Activated CD4-positive, alpha-beta T cell treated with anti-CD3 and anti-CD28 coated beads for 24 hours (primary cell): ENCODE results near the gene HUS1.
"Not testable (repeated sequence)": the region's sequence is repeated elsewhere in the genome, so short reads cannot be mapped to it uniquely, and the experiment has no call there.

Experiments used
- DNase-seq, 2 donors: peaks; one replicate each; pipeline ENCODE4 v3.0.0-alpha.2; 2020; ENCODE audit warnings: low read depth in 2 of 2

HUS1 gene

DNA sequence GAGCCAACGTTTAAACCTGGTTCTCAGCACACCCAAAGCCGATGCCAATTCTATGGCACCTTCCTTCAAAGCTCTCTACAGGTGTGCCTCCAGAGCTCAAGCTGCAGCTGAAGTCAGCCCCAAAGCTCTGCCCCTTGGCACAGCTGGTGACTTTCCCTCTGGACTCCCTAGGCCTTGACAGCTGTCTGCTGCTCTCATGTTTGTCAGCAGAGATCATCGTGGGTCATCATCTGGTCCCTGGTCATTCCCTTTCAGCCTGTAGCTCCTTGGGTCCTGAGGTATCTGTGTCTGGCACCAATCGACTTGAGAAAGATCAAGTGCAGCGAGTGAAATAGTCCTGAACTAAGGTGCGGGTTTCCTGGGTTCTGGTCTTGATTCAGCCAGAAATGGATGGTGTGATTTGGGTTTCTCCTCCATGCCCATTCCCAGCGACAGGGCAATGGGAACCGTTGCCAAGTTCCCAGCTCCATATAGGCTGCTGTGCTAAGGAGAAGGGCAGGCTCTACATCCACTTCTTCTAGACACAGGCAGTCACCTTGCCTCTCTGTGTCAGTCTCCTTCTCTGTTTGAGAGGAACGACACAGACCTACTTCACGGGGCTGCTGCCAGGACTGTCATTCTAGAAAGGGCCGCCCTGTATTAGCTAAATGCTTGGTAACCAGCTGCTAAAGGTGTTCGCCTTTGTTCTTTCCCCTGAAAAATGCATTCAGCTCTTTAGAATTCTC lies 34.7 kb downstream of the HUS1 start:
- no peak for DNase-seq

DNA sequence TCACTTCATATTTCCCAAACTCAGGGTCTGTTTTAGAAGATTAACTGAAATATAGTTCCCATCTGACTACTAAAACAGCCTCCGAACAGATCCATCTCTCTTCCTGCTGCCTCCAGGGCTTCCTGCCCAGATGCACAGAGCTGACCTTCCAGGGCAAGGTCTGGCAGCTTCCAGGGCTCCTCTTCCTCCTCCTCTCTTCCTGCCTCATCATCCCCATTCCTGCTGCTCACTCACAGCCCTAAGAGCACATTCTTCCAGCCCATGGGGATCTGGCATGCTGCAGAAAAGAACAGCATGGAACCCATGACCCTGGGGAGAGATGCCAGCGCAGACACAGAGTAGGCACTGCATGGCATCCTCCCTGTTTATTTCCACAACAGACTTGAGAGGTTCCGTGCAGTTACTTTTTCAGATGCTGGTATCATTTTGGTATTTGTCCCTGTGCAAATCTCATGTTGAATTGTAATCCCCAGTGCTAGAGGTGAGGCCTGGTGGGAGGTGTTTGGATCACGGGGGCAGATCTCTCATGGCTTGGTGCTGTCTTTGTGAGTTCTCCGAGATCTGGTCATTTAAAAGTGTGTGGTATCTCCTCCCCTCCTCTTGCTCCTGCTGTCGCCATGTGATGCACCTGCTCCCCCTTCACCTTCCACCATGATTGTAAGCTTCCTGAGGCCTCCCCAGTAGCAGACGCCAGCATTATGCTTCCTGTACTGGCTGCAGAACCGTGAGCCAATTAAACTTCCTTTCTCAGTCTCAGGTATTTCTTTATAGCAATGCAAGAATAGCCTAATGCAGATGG lies 35.5 kb downstream of the HUS1 start:
- no peak for DNase-seq

DNA sequence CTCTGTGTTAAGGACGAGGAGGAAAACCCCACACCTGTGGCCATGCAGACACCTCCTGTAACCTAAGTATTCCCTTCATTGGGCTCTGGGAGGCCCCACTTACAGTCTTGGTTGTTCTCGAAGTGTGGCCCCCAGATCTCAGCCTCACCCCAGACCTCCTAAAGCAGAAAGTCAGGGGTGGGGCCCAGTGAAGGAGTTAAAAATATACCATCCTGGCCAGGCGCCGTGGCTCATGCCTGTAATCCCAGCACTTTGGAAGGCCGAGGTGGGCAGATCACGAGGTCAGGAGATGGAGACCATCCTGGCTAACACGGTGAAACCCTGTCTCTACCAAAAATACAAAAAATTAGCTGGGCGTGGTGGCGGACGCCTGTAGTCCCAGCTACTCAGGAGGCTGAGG lies 36.8 kb downstream of the HUS1 start:
- DNase-seq: not testable (repeated sequence)

DNA sequence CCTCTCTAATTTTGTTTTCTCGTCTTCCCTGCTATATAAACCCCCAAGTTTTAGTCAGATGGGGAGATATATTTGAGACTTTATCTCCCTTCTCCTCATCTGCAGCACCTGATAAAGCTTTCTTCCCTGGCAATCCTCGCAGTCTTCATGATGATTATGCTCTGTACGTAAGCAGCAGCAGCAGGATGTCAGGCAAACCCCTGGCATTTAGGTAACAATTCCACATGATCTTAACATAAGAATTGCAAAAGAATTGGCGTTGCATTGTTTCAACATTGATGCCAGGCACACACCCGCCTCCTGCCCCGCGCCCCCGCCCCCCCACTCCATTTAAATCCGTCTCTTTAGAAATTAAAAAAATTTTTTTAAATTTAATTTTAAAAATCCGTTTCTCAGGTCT lies 37.3 kb downstream of the HUS1 start:
- no peak for DNase-seq

DNA sequence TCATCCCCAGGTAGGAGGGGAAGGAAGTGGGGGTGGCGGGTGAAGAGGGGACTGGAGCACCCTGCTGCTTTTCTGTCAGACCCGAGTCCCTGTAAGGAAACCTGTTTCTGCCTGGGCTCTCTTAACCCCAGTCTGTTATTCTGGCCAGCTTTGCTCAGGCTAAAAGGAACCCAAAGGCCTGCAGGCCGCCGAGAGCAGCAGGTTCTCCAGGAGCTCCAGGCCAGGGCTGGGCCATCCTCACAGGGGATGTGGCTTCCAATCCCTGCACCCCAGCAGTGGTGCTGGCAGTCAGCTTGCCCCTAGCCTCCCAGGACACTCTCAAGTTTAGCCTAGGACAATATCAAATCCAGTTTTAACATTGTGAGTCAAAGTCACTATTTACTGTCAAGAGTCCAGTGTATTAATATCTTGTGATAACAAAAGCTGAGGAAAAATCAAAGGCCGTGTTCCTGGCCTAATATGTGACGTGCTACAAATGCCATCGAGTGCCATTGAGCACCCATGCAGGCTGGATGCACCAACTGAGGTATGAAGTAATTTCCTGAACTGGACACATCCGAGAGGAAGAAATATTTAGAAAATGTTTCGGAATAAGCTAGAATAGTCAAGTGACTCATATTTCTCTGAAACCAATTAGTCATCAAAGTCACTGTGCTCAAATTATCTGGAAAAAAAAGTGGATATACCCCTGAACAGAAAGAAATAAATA lies 38.1 kb downstream of the HUS1 start:
- no peak for DNase-seq

DNA sequence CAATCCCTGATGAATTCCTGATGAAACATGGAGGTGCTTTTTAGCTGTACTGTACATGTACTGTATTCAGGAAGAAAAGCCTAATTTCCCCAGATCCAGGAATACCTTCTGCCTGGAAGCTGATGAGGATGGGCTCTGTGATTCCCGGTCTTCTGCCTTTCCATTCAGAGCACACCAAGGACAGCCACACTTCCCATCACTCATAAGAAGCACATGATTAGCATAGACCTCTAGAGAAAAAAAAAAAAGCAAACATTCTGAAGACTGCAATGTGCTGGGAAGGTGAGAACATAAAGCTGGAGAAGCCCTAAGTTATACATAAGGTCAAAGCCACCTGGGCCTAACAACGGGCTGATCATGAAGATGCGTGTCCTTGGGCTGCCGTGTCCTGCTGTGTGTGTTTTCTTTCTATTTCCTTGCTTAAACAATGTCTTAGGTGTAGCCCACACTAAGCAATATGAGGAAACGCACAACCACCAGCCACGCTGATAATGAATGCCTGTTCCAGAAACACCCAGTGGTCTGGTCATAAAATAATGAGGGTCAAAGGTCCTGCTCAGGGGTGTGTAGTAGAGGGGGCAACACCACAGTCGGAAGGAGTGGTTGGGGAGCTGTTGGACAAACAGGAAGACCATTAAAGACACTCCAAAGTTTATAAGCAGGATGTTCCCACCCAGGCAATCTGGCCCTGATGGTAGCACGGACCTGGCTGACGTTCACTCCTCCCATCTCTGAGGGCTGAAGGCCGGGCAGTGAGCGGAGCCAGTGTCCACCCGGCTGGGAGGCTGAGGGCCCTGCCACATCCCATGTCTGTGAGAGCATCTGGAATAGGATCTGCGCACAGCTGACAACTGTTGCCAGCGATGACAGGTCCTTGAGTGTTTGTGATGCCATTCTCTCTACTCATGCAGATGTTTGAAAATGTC lies 39.1 kb downstream of the HUS1 start:
- DNase-seq: no peak

DNA sequence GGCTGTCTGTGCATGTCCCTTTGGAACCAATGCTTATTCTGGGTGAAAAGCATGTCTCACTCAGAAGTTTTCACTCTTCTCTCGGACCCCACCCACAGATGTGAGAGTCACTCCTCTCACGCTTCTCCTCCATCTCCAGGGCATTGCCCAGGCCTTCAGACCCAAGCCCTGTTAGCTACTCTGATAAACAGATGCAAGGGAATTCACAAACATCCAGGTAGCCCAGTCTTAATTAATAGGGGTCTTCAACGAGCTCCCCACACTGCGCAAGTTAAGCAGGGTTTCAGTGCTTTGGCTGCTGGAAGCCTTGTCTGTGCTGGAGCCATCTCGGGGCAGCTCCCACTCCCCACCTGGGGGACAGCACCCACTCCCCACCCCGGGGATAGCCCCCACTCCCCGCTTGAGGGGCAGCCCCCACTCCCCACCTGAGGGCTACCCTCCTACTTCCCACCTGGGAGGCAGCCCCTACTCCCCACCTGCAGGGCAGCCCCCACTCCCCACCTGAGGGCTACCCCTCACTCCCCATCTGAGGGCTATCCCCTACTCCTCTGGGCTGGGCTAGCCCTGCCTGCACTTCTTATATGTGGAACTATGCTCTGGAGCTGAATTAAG lies 39.9 kb downstream of the HUS1 start:
- no peak for DNase-seq

DNA sequence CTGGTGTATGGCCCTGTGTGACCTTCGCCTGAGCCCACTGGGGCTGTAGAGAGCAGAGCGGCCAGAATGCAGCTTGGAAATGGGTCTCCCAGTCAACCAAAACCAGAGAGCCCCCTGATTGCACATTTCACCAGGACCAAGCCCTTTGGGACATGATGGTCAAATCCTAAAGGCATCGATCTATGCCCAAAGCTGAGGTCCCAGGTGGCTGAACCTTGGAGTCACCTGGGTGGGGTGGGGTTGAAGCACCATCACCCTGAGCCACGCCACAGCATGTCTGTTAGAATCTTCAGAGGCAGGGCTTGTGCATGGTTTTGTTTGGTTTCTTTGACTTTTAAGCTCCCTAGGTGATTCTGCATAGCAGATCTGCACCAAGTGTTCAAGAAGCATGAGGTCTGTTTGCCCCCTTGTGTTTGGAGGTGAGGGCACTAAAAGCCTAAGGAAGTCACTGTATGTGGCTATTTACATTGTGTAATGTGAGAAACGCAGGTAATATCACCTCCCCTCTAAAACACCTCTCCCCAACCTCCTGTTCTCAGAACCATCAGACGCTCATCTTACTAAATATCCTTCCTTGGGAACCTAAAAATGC lies 40.7 kb downstream of the HUS1 start:
- DNase-seq: no peak

DNA sequence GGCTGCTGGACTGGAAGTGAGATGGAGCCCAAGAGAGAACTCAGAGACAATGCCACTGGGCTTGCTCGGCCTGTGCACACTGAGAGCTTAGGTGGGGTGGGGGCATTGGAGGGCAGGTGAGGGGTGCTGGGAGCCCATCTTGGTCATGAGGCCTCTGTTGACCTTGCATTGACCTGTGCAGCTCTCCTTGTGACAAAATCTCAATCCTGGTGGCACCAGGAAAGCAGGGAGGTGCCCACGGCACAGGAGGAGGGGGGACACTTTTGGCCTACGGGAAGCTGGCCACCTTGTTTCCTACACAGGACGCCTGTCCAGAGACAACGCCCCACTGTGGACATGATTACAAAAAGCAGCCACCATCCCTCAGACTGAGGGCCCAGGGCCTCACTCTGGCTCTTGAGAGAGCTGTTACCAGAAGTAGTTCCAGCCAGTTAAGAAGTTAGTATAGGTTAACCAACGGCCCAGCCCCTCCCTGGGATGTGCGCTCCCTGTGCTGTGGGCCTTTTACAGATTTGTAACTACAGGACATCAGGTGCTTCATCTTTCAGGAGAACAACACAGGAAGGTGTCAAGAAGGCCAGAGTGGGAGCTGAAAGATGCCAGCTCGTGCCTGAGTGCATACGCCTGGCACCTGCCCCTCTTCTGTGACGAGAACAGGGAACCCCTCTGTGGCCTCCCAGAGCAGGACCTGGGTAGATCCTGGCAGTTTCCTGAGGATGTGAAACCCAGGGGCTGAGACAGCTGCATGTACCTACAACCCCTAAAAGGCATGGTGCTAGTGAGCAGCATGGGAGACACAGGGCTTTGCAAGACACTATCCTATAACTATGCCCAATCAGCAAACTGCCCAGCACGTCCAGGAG lies 41.5 kb downstream of the HUS1 start:
- no peak for DNase-seq

DNA sequence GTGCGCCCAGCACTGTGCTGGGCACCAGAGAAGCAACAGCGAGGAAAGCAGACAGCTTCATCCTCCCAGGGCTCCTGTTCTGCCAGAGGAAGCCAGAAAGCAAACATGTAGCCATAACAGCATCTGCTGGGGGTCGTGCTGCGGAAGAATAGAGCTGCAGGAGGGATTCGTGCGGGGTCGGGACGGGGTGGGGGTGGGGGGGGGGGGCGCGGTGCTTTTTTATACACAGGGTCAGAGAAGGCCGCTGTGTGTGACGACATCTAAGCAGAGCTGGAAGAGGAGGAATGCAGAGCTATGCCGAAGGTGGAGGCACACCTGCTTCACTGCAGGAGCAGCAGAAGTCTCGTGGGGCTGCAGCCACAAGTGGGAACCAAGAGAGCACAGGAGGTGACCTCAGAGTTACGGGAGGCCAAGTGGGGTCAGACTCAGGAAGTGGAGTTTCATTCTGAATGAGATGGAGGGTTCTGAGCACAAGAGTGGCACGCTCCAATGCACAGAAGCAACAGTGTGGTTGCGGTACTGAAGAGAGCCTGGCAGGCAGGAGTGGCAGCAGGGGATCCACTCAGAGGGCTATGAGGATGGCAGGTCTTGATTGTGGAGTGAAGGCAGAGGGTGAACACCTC lies 42.2 kb downstream of the HUS1 start:
- no peak for DNase-seq

DNA sequence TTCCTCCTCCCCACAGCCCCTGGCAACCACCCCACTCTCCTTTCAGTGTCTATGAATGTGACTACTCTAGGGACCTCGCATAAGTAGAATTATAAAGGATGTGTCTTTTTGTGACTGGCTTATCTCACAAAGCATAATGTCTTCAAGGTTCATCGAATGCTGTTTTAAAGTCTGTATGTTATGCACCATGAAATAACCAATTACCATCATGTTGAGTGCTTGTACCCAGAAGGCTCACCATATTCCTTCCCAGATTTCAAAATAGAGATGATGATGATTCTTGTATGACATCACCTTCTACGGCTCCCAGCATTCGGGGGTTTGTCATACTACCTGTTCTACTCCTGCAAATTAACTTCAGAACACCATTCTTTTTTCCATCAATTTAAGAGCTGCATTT lies 43.1 kb downstream of the HUS1 start:
- DNase-seq: no peak

DNA sequence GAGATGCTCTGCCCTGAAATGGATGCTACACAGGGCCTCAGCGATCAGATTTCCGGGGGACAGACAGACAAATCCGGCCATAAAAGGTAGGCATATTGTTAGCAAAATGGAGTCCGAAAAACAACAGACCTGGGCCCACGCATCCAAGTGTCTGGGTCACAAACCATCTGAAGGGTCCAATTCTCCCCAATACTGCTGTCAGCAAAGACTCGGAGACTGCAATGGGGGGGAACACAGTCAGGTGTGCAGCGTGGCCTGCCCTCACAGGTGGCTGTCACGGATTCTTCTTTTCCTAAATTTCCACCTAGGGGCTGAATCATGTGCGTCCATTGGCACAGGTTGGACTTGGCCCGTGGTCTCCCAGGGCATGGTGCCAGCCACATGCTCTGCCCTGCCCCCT lies 44.1 kb downstream of the HUS1 start:
- no peak for DNase-seq

DNA sequence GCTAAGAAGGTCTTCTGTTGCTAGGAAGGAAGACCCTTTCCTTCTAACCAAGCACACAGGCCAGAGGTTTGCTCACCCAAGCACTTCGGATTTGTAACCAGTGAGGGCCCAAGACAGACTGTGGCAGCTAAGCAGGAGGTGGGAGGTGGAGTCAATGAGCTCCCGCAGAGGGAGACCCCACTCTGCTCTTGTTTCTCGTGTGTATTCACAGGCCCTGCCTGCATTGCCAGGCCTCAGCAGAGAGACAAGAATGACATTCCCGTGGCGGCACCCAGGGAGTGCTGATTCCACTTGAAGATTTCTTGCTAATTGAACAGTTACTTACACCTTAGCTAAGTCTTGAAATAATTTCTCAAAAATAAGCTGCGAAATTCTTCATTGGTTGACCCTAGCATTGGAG lies 44.6 kb downstream of the HUS1 start:
- no peak for DNase-seq

DNA sequence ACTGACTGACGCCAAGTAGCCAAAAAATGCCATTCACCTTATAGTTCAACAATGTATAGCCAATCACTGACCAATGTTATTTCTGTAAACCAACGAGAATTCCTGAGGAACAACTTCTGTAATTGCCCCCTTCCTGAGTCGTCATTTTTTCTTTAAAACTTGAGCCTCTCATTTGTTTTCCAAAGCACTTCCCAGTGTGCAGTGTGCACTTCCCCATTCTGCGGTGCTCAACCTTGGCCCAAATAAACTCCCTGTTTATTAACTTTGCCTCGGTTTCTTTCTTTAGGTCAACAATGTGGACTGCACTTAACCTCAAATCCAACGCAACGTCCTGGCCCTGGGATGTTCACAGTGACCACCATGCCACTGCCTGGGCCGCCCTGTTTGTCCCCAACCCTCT lies 46.2 kb downstream of the HUS1 start:
- DNase-seq: no peak

DNA sequence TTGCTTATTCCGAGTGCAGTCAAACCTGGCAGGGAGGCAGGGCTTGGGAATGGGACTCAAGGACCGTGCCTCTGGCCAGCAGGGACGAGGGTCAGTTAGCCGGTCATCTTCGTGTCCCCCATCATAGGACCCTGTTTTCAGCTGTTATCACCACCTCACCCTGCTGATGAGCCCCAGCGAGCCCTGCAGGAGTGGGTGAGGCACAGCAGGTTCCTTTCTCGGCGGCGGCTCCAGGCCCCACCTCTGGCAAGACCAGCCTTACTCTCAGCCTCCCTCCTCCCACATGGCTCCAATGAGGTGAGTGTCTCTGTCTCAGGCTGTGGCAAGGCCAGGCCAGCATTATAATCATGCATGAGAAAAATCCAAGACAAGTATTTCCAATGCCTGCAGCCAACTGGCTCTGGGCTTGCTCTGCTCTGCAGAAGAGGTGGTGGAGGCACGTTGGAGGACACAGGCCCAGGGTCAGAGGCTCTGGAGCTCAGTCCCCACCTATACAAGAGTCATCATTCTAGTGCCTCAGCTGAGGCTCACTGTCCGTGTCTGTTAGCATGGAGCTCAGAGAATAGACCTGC lies 46.9 kb downstream of the HUS1 start:
- no peak for DNase-seq

DNA sequence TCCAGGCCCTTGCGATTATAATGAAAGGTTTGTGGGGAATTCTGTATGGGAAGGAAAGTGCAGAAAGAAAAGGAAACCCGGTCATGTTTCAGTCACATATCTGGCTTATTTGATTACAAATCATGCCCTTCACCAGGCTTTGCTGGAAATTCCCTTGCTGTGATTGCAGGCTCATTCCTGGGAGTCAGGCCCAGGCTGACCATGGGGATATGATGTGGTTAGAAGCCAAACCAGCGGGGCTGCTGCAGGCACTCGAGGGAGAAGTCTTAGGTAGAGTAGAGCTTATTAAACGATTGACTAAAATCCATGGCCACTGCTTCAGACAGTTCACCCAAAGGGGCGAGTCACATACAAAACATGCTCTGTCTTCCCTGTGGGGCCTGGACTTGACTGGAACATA lies 47.4 kb downstream of the HUS1 start:
- no peak for DNase-seq

DNA sequence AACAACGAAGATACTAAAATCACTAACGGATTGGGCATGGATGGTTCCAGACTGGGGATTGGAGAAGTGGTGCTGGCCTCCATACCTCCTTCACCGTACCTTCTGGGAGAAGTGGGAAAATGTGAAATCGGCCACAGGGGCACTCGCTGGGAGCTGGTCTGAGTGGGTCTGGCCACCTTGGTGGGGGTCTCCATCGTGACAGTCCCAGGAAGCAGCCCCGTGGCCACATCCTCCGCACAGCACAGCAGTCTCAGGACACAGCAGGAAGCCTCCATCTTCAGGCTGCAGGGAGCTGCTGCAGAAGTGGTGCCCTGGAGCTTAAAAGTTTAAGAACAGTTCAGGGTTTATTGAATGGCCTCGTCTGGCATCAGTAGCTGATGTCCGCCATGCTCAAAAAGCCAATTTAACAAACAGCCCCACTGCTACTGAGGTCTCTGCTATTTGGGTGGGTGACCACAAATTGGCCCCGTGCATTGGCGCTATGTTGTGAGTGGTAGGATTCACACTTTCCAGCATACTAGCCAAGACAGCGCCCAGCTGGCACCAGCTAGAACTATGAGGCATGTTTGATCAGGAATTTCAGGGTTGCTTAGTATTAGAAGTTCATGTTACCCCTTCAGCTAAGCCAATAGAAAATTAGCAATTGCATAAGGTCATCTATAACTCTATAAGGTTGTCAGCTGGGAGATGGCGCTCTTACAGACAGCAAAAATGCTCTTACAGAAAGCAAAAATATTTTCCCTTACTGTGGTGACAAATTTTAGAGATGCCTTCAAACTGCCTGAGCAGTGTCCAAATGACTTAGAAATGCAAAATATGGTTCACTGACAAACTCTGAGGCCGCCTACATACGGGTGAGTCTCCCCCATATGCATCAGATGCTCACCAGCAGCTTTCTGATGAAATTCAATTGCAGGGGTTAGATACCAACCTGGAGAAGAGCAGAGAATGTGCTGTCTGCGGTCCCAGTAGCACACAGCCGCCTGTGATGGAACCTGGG lies 48.1 kb downstream of the HUS1 start:
- no peak for DNase-seq

DNA sequence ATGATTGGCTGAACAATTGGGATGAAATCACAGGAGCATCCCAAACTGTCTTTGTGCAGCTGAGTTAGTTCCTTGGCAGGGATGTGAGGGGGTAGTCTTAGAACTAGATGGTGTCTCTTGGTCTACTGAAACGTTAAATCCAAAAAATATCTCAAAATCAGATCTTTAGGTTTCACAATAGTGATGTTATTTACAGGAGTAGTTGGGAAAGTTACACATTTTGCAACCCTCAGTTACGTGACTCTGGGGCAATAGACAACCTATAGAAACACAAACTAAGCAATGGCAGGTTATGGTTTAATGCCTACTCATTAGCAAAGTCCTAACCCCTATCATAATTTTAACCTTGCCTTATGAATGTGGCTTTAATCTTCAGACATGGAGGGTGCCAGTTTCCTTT lies 55.1 kb downstream of the HUS1 start:
- DNase-seq: no peak
